C4-2B (cell line): ENCODE results near the gene BSPRY.
"Not testable (repeated sequence)": the region's sequence is repeated elsewhere in the genome, so short reads cannot be mapped to it uniquely, and the experiment has no call there.

Experiments
- H3K27ac ChIP-seq: fragments of 450-650 bp; 2 replicates; pipeline ENCODE4 v1.5.1; 2017
- CTCF ChIP-seq: fragments of 450-650 bp; conservative IDR thresholded peaks from 2 replicates; pipeline ENCODE4 v1.5.1; 2017; ENCODE audit warnings: mild to moderate bottlenecking
- ZFX ChIP-seq: fragments of 450-650 bp; IDR thresholded peaks from 2 replicates; pipeline ENCODE4 v1.6.1; 2017

The BSPRY gene

GRCh38 chr9:113376634-113377567, 27.6 kb downstream of the BSPRY start, which contains the start of gene HDHD3:
TSS of gene HDHD3 (minus strand) at chr9:113376986. CDS start at chr9:113374354, 2,632 bp downstream.
- TF ChIP-seq CTCF = no peak
- peak; percentile 62; the same call in 1 of the 2 replicates for TF ChIP-seq ZFX
- H3K27ac ChIP-seq = peak within 1 kb of the TSS; percentile 80

GRCh38 chr9:113379094-113379828, 29.9 kb downstream of the BSPRY start:
- not testable (repeated sequence) for H3K27ac ChIP-seq

GRCh38 chr9:113379829-113380210, 30.5 kb downstream of the BSPRY start:
- not testable (repeated sequence) for H3K27ac ChIP-seq

- TF ChIP-seq ZFX = no peak
- TF ChIP-seq CTCF = no peak
- peak overlapping the region; percentile 90 for H3K27ac ChIP-seq
Measured at GRCh38 chr9:113380869-113381378, 31.6 kb downstream of the BSPRY start.

- H3K27ac ChIP-seq = peak overlapping the region; percentile 90
Measured at GRCh38 chr9:113381441-113381840, 32.1 kb downstream of the BSPRY start.

GRCh38 chr9:113381909-113382411, 32.6 kb downstream of the BSPRY start:
- peak overlapping the region; percentile 90 for H3K27ac ChIP-seq
- TF ChIP-seq ZFX = no peak
- no peak for TF ChIP-seq CTCF

GRCh38 chr9:113386571-113387393, 37.4 kb downstream of the BSPRY start:
- H3K27ac ChIP-seq = no peak overlapping the region
- TF ChIP-seq ZFX (no peak), CTCF (no peak)

- H3K27ac ChIP-seq = no peak overlapping the region
- no peak for TF ChIP-seq CTCF
- no peak for TF ChIP-seq ZFX
Measured at GRCh38 chr9:113387560-113388230, 38.4 kb downstream of the BSPRY start.
